Panc1 (cell line): ENCODE data around the gene STXBP4.

Experiments used
- CTCF ChIP-seq: fragments of 450-650 bp; IDR thresholded peaks from 2 replicates; pipeline ENCODE4 v1.5.1; 2017; ENCODE audit warnings: mild to moderate bottlenecking
- POLR2AphosphoS5 ChIP-seq: IDR thresholded peaks from 2 replicates; pipeline ENCODE4 v1.6.1; 2012; ENCODE audit warnings: mild to moderate bottlenecking, low read depth, low read length, moderate library complexity
- SIN3A ChIP-seq: IDR thresholded peaks from 2 replicates; pipeline ENCODE4 v1.6.1; 2012; ENCODE audit warnings: low read depth, mild to moderate bottlenecking, low read length, moderate library complexity, borderline replicate concordance; ENCODE audit not compliant: insufficient read depth
- TCF7L2 ChIP-seq: IDR thresholded peaks from 2 replicates; pipeline ENCODE4 v1.6.1; 2011; ENCODE audit warnings: mild to moderate bottlenecking, low read depth, low read length, inconsistent platforms
- TF ChIP-seq, protein P1 (sequence below), 2 experiments: IDR thresholded peaks; 2 replicates each; pipeline ENCODE4 v1.6.1; 2011 to 2012; ENCODE audit warnings: low read depth in 2 of 2, control low read depth in 1 of 2, low read length in 1 of 2, mild to moderate bottlenecking in 1 of 2, moderate library complexity in 1 of 2; ENCODE audit not compliant: insufficient read depth in 1 of 2

- TF ChIP-seq CTCF: no peak
- TF ChIP-seq SIN3A: no peak
- TF ChIP-seq POLR2AphosphoS5: no peak
- TF ChIP-seq TCF7L2: no peak
- TF ChIP-seq, protein P1, sequence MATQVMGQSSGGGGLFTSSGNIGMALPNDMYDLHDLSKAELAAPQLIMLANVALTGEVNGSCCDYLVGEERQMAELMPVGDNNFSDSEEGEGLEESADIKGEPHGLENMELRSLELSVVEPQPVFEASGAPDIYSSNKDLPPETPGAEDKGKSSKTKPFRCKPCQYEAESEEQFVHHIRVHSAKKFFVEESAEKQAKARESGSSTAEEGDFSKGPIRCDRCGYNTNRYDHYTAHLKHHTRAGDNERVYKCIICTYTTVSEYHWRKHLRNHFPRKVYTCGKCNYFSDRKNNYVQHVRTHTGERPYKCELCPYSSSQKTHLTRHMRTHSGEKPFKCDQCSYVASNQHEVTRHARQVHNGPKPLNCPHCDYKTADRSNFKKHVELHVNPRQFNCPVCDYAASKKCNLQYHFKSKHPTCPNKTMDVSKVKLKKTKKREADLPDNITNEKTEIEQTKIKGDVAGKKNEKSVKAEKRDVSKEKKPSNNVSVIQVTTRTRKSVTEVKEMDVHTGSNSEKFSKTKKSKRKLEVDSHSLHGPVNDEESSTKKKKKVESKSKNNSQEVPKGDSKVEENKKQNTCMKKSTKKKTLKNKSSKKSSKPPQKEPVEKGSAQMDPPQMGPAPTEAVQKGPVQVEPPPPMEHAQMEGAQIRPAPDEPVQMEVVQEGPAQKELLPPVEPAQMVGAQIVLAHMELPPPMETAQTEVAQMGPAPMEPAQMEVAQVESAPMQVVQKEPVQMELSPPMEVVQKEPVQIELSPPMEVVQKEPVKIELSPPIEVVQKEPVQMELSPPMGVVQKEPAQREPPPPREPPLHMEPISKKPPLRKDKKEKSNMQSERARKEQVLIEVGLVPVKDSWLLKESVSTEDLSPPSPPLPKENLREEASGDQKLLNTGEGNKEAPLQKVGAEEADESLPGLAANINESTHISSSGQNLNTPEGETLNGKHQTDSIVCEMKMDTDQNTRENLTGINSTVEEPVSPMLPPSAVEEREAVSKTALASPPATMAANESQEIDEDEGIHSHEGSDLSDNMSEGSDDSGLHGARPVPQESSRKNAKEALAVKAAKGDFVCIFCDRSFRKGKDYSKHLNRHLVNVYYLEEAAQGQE (IDR thresholded peaks at IDR 0.05; ENCODE audit: insufficient read depth in 1 of 2, low read depth in 2 of 2, low read length in 1 of 2): no peak
Observed at GRCh38 chr17:55124730-55125360, 156.3 kb downstream of the STXBP4 start.
